Endothelial cell of umbilical vein (primary cell): ENCODE measurements around the gene PIM2. TPM values are rescaled to one million over a fixed set of nuclear protein-coding genes. Genes with fewer than 3 reads are reported as not detected.

Experiments
- BruUV-seq: library from RNA; stranded (reverse); fragments of 400-500 nt; replicated peaks from 2 replicates; lab custom pipeline; 2021; lab: Mats Ljungman, UMichigan
- CTCF ChIA-PET: fragments of 300-600, 350-600 bp; sonication (Branson Sonifier 250); formaldehyde crosslinking; loops from one replicate; lab custom pipeline; 2021; ENCODE audit warnings: antibody characterized with exemption, inconsistent platforms; lab: Charles Lee
- POLR2A ChIA-PET: fragments of 300-600, 350-600 bp; sonication (Branson Sonifier 250); formaldehyde crosslinking; loops from one replicate; lab custom pipeline; 2021; ENCODE audit warnings: antibody characterized with exemption, inconsistent platforms; lab: Charles Lee
- DNase-seq: peaks from one replicate; pipeline ENCODE4 v3.0.0-alpha.2; 2011; ENCODE audit warnings: low read depth, low spot score
- FAIRE-seq: peaks from 2 replicates; lab custom pipeline; 2011; peaks lifted over from hg19 to GRCh38; lab: Jason Lieb, UNC
- H2AFZ ChIP-seq: 2 replicates; pipeline ENCODE4 v1.6.0; 2012; ENCODE audit warnings: low read depth, low read length, control low read depth, inconsistent platforms
- H3K27ac ChIP-seq: 2 replicates; pipeline ENCODE4 v1.5.1; 2011; ENCODE audit warnings: low read depth, mild to moderate bottlenecking, control low read depth, low read length, moderate library complexity; ENCODE audit not compliant: insufficient read depth
- H3K27me3 ChIP-seq, 2 experiments: 2 replicates each; pipeline versions ENCODE4 v1.6.0 to v1.6.1; 2011; ENCODE audit warnings: low read length in 2 of 2, mixed read lengths in 1 of 2; ENCODE audit not compliant: control insufficient read depth in 2 of 2, insufficient read depth in 2 of 2
- H3K36me3 ChIP-seq, 2 experiments: 2 replicates in 1 of 2; 3 replicates in 1 of 2; pipeline ENCODE4 v1.5.1; 2011; ENCODE audit warnings: low read length in 2 of 2, mild to moderate bottlenecking in 1 of 2, moderate library complexity in 1 of 2; ENCODE audit not compliant: control insufficient read depth in 2 of 2, insufficient read depth in 2 of 2; ENCODE audit errors: extremely low read depth in 1 of 2
- H3K4me1 ChIP-seq: 3 replicates; pipeline ENCODE4 v1.5.1; 2011; ENCODE audit warnings: mild to moderate bottlenecking, low read length; ENCODE audit not compliant: control insufficient read depth, insufficient read depth; ENCODE audit errors: extremely low read depth
- H3K4me2 ChIP-seq: 2 replicates; pipeline ENCODE4 v1.6.1; 2011; ENCODE audit warnings: low read length, control low read depth, mixed read lengths; ENCODE audit not compliant: insufficient read depth
- H3K4me3 ChIP-seq, 3 experiments: fragments of 200-600 bp in 1 of 3; sonication (generic), shearing (Covaris generic) in 1 of 3; replicated peaks in 1 of 3; 2 replicates each; pipeline ENCODE4 v1.5.1; 2011 to 2016; ENCODE audit warnings: control low read depth in 3 of 3, low read length in 3 of 3, mild to moderate bottlenecking in 2 of 3, inconsistent platforms in 1 of 3, low read depth in 1 of 3, moderate library complexity in 1 of 3; ENCODE audit not compliant: insufficient read depth in 1 of 3
- H3K79me2 ChIP-seq: 2 replicates; pipeline ENCODE4 v1.6.0; 2012; ENCODE audit warnings: low read length, inconsistent platforms; ENCODE audit not compliant: control insufficient read depth, insufficient read depth
- H3K9ac ChIP-seq: replicated peaks from 2 replicates; pipeline ENCODE3; 2011; ENCODE audit warnings: low read length, control low read depth; ENCODE audit not compliant: insufficient read depth; ENCODE audit errors: extremely low read depth
- H3K9me1 ChIP-seq: replicated peaks from 3 replicates; pipeline ENCODE4 v1.6.0; 2011; ENCODE audit warnings: mild to moderate bottlenecking, low read length; ENCODE audit not compliant: control insufficient read depth, insufficient read depth; ENCODE audit errors: extremely low read depth
- H3K9me3 ChIP-seq: replicated peaks from 2 replicates; pipeline ENCODE4 v1.5.1; 2012; ENCODE audit warnings: low read length, inconsistent platforms; ENCODE audit not compliant: control insufficient read depth, insufficient read depth
- H4K20me1 ChIP-seq: replicated peaks from 2 replicates; pipeline ENCODE3; 2011; ENCODE audit warnings: mild to moderate bottlenecking, low read length; ENCODE audit not compliant: control insufficient read depth, insufficient read depth; ENCODE audit errors: extremely low read depth
- CTCF ChIP-seq, 2 donors: IDR thresholded peaks; 1 replicate in 1 of 2; 2 replicates in 1 of 2; pipeline ENCODE4 v1.5.1; 2011; ENCODE audit warnings: low read length in 2 of 2, mild to moderate bottlenecking in 2 of 2, moderate library complexity in 2 of 2, control low read depth in 1 of 2, inconsistent platforms in 1 of 2, low read depth in 1 of 2; ENCODE audit not compliant: insufficient read depth in 1 of 2; ENCODE audit errors: extremely low read depth in 1 of 2
- FOS ChIP-seq: IDR thresholded peaks from 2 replicates; pipeline ENCODE4 v1.6.1; 2011; ENCODE audit warnings: mild to moderate bottlenecking, low read length, moderate library complexity, borderline replicate concordance; ENCODE audit not compliant: insufficient read depth
- GATA2 ChIP-seq: IDR thresholded peaks from 2 replicates; pipeline ENCODE4 v1.7.0; 2011; ENCODE audit warnings: low read depth, mild to moderate bottlenecking, moderate library complexity, mixed read lengths, low read length; ENCODE audit not compliant: insufficient read length, insufficient read depth
- POLR2A ChIP-seq: IDR thresholded peaks from 2 replicates; pipeline ENCODE4 v1.6.1; 2012; ENCODE audit warnings: low read depth, mild to moderate bottlenecking, control low read depth, low read length
- POLR2AphosphoS5 ChIP-seq: IDR thresholded peaks from 2 replicates; pipeline ENCODE4 v1.6.1; 2012; ENCODE audit warnings: low read depth, mild to moderate bottlenecking, control low read depth, low read length, moderate library complexity; ENCODE audit not compliant: insufficient read depth
- dilution Hi-C: fragments of 300-500 bp; cut with MboI; formaldehyde crosslinking; loops from one replicate; pipeline ENCODE4 v1.15.0; 2019; ENCODE audit warnings: low sequenced_read_pairs; ENCODE audit not compliant: extremely low pct_ligation_motif_present
- intact Hi-C: fragments of 100-400 bp; cut with micrococcal nuclease; formaldehyde crosslinking; loops from one replicate; pipeline ENCODE4 v1.10.0; 2022
- polyA plus RNA-seq, 4 experiments: library from polyadenylated mRNA; depleted of rRNA in 3 of 4; stranded (reverse) in 3 of 4; unstranded in 1 of 4; fragments of >200 nt; gene quantifications; 2 replicates each; pipeline versions ENCODE4 v1.2.1 to v1.2.3, GENCODE V29; 2011 to 2012; ENCODE audit warnings: missing spikeins in 1 of 4
- total RNA-seq: library from RNA; stranded (reverse); gene quantifications from 2 replicates; pipeline ENCODE4 v1.2.3, GENCODE V29; 2021

Gene PIM2
- total and polyA plus RNA-seq, 2 donors (not counting 3 experiments of a cell fraction or from before 2014, with no cell fraction given) = 7.4 to 7.5 TPM

DNA sequence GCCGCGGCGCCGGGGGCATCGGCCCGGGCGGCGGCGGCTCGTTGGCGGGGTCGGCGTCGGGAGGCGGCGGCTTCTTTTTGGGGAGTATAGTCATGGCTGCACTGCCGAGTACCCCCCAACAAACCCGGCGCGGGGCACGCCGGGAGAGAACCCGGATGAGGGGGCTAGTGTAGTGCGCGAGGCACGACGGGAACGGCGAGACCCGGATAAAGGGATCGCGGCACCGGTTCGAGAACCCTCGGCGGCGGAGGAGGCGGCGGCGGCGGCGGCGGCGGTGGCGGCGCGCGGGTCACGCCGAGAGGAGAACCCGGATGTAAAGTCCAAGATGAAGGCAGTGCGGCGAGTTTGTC lies 38.6 kb upstream of the PIM2 start, which contains the start of gene OTUD5:
OTUD5 (minus strand) TSS at position 131 of the 350 bp plus-strand sequence; CDS start at position 94, 37 bp downstream.
- intact Hi-C loops = loop anchor here (1.0 to 5.0 kb wide), 2 partner anchors 66 to 145 kb away; no protein-coding TSS in a partner anchor
- POLR2A ChIA-PET = interaction anchor here (1.1 kb wide), 2 partner anchors 59 to 86 kb away, joined by 3 to 8 read pairs; partner anchors contain the start of gene TFE3
- TF ChIP-seq GATA2 (no peak), CTCF (IDR thresholded peaks at IDR 0.05; ENCODE audit: extremely low read depth in 1 of 2, insufficient read depth in 1 of 2, low read depth in 1 of 2, low read length in 2 of 2) (no peak), POLR2A (peak; percentile 33), FOS (no peak), POLR2AphosphoS5 (peak; percentile 31)

More for the DNA sequence above, 38.6 kb upstream of the PIM2 start, which contains the start of gene OTUD5:
- DNase-seq = no peak
- no peak for FAIRE-seq
- H3K27ac ChIP-seq = peak within 1 kb of the TSS; percentile 87
- no peak within 1 kb of the TSS for H2AFZ ChIP-seq
- H3K9ac ChIP-seq = peak within 1 kb of the TSS; percentile 86
- H3K4me3 ChIP-seq = peak within 1 kb of the TSS; percentile 15 to 71 (median 54)
- dilution Hi-C loops = no loop called here
- H3K27me3 ChIP-seq = no peaks in the 10 kb centered on the region
- peaks cover 42% of the 10 kb centered on the region for H3K79me2 ChIP-seq
- no peaks in the 10 kb centered on the region for H3K9me1 ChIP-seq
- no peaks in the 10 kb centered on the region for H3K36me3 ChIP-seq
- CTCF ChIA-PET = no interaction called here
- no peaks in the 10 kb centered on the region for H4K20me1 ChIP-seq
- H3K9me3 ChIP-seq = no peaks in the 10 kb centered on the region
- peaks cover 16% of the 10 kb centered on the region for H3K4me1 ChIP-seq
- no TSS peak for BruUV-seq
- peak within 1 kb of the TSS; percentile 64 for H3K4me2 ChIP-seq
